GM12864 (cell line): ENCODE measurements around the gene ULK4.

ENCODE experiments used
- DNase-seq: peaks from one replicate; pipeline ENCODE4 v3.0.0-alpha.2; 2011; ENCODE audit warnings: low read depth
- H3K4me3 ChIP-seq: 2 replicates; pipeline ENCODE4 v1.5.1; 2011; ENCODE audit warnings: mild to moderate bottlenecking, low read depth, low read length, control low read depth
- CTCF ChIP-seq: IDR thresholded peaks from 2 replicates; pipeline ENCODE4 v1.5.1; 2011; ENCODE audit warnings: low read depth, mild to moderate bottlenecking, moderate library complexity, low read length, control low read depth, inconsistent platforms; ENCODE audit errors: missing control alignments

ULK4 gene

GRCh38 chr3:41961751-41962679 is at the start of gene ULK4:
ULK4 (minus strand) TSS chr3:41962103; CDS start chr3:41954759, 7,344 bp downstream.
- peak within 1 kb of the TSS; percentile 94 for H3K4me3 ChIP-seq
- DNase-seq = peak; percentile 99
- no peak for TF ChIP-seq CTCF

DNA sequence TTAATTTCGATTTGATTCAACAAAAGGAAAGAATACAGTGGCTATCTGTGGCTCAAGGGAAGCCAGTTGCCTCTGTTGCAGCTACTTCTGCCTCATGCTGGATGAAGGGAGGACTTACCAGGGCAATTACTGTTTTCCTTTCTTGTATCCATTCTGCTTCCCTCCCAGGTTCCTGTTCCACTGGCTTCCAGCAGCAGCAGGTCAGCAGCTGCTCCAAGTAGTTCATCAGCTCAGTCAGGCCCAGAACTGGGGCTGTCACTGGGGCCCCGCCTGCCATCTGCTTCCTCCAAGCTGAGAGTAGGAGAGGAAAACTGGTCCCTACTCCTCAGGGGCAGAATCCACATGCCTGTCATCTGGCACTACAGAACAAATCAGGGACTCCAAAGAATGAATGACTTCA is 48.6 kb upstream of the ULK4 start:
- TF ChIP-seq CTCF = no peak
- DNase-seq = no peak
- H3K4me3 ChIP-seq = no peak overlapping the region

DNA sequence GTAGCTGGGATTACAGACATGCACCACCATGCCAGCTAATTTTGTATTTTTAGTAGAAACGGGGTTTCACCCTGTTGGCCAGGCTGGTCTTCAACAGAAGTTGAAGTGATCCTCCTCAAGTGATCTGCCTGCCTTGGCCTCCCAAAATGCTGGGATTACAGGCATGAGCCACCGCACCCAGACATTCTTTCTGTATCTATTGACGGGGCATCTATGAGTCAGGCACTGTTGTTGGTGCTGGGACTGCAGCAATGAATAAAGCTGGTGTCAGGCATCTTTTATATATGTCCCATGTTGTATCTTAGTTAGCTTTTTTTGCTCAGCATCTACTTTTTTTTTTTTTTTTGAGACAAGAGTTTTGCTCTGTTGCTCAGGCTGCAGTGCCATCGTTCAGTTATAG is 47.6 kb upstream of the ULK4 start:
- no peak overlapping the region for H3K4me3 ChIP-seq
- TF ChIP-seq CTCF = no peak
- DNase-seq = no peak

- TF ChIP-seq CTCF = no peak
- no peak overlapping the region for H3K4me3 ChIP-seq
- DNase-seq = no peak
Observed at GRCh38 chr3:42007785-42008184, 45.9 kb upstream of the ULK4 start.

- no peak overlapping the region for H3K4me3 ChIP-seq
- TF ChIP-seq CTCF = no peak
- no peak for DNase-seq
Observed at GRCh38 chr3:42005401-42005800, 43.5 kb upstream of the ULK4 start.

DNA sequence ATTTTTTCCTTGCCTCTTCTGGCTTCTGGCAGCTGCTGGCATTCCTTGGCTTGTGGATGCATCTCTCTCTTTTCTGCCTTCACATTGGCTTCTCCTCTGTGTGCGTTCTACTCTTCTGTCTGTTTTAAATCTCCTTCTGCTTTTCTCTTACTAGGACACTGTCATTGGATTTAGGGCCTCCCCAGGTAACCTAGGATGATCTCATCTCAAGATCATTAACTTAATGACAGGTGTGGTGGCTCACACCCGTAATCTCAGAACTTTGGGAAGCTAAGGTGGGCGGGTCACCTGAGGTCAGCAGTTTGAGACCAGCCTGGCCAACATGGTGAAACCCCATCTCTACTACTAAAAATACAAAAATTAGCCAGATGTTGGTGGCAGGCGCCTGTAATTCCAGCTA is 40.9 kb upstream of the ULK4 start:
- no peak overlapping the region for H3K4me3 ChIP-seq
- DNase-seq = no peak
- no peak for TF ChIP-seq CTCF

DNA sequence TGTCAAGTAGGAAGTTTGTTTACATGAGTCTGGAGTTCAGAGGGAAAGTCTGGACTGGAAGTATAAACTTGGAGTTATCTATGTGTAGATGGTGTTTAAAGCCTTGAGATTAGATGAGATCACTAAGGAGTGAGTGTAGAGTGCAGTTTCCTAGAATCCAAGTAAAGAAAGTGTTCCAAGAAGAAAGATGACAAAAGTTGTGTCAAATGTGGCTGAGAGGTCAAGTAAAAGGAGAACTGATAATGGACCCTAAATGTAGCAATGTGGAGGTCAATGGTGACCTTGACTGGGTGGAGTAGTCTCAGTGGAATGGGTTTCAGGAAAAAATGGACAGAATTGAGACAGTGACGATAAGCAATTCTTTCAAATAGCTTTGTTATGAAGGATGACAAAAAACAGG is 39.9 kb upstream of the ULK4 start:
- no peak for TF ChIP-seq CTCF
- H3K4me3 ChIP-seq = no peak overlapping the region

More for the DNA sequence above, 39.9 kb upstream of the ULK4 start:
- no peak for DNase-seq
